ENCODE measurements around the gene ACR. TPM values are rescaled to one million over a fixed set of nuclear protein-coding genes. Genes with fewer than 3 reads are reported as not detected.

Gene ACR
- polyA plus RNA-seq, 5 donors = 0.26 to 0.54 (median 0.37) TPM

GRCh38 chr22:50717709-50718351 is 20.2 kb upstream of the ACR start:
- no peak for DNase-seq

GRCh38 chr22:50718352-50718709 is 19.7 kb upstream of the ACR start:
- no peak for DNase-seq

- no peak for DNase-seq
Measured at GRCh38 chr22:50719814-50720300, 18.1 kb upstream of the ACR start.

DNA sequence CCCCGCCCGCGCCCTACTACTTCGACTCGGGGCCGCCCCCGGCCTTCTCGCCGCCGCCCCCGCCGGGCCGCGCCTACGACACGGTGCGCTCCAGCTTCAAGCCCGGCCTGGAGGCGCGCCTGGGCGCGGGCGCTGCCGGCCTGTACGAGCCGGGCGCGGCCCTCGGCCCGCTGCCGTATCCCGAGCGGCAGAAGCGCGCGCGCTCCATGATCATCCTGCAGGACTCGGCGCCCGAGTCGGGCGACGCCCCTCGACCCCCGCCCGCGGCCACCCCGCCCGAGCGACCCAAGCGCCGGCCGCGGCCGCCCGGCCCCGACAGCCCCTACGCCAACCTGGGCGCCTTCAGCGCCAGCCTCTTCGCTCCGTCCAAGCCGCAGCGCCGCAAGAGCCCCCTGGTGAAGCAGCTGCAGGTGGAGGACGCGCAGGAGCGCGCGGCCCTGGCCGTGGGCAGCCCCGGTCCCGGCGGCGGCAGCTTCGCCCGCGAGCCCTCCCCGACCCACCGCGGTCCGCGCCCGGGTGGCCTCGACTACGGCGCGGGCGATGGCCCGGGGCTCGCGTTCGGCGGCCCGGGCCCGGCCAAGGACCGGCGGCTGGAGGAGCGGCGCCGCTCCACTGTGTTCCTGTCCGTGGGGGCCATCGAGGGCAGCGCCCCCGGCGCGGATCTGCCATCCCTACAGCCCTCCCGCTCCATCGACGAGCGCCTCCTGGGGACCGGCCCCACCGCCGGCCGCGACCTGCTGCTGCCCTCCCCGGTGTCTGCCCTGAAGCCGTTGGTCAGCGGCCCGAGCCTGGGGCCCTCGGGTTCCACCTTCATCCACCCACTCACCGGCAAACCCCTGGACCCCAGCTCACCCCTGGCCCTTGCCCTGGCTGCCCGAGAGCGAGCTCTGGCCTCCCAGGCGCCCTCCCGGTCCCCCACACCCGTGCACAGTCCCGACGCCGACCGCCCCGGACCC is 17.4 kb upstream of the ACR start:
- no peak for DNase-seq

DNA sequence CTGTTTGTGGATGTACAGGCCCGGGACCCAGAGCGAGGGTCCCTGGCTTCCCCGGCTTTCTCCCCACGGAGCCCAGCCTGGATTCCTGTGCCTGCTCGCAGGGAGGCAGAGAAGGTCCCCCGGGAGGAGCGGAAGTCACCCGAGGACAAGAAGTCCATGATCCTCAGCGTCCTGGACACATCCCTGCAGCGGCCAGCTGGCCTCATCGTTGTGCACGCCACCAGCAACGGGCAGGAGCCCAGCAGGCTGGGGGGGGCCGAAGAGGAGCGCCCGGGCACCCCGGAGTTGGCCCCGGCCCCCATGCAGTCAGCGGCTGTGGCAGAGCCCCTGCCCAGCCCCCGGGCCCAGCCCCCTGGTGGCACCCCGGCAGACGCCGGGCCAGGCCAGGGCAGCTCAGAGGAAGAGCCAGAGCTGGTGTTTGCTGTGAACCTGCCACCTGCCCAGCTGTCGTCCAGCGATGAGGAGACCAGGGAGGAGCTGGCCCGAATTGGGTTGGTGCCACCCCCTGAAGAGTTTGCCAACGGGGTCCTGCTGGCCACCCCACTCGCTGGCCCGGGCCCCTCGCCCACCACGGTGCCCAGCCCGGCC is 16.7 kb upstream of the ACR start:
- no peak for DNase-seq

GRCh38 chr22:50722048-50722701 is 15.8 kb upstream of the ACR start:
- no peak for DNase-seq

- DNase-seq = no peak
Measured at GRCh38 chr22:50722716-50723428, 15.1 kb upstream of the ACR start.

DNA sequence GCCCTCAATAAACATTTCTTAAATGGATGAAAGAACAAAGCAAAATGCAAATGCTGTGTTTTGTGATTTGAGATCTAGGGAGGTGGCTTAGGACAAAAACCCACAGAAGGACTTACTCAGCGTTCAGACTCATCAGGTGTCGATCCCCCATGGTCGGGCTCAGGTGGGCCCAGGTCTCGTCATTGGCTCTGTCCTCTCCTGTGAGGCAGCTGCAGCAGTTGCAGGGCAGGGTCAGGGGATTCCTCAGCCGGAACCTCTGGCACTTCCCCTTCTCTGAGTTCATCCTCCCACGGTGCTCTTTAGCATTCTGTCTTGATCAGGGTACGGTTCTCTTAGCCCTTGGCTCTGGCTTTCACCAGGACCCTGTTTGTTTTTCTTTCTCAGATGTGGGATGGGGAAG is 14.0 kb upstream of the ACR start:
- DNase-seq = no peak

- DNase-seq = no peak
Measured at GRCh38 chr22:50724616-50725015, 13.4 kb upstream of the ACR start.

DNA sequence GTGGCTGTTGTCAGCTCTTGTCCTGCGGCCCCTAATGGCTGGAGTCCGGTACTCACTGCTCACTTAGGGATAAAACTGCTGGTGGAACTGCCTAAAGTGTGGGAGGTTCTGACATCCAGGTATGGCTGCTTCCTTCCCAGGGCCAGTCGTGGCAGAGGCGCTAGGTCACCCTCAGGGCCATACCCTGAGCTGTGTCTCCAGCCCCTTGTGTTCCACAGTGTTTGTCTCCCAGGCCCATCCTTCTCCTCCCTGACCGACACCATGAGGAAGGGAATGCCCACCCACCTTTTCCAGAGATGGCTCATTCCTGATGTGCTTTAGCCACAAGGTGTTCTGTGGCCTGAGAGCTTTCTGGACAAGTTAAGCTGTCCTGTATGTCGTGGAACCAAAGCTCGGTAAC is 12.4 kb upstream of the ACR start:
- DNase-seq = no peak

DNA sequence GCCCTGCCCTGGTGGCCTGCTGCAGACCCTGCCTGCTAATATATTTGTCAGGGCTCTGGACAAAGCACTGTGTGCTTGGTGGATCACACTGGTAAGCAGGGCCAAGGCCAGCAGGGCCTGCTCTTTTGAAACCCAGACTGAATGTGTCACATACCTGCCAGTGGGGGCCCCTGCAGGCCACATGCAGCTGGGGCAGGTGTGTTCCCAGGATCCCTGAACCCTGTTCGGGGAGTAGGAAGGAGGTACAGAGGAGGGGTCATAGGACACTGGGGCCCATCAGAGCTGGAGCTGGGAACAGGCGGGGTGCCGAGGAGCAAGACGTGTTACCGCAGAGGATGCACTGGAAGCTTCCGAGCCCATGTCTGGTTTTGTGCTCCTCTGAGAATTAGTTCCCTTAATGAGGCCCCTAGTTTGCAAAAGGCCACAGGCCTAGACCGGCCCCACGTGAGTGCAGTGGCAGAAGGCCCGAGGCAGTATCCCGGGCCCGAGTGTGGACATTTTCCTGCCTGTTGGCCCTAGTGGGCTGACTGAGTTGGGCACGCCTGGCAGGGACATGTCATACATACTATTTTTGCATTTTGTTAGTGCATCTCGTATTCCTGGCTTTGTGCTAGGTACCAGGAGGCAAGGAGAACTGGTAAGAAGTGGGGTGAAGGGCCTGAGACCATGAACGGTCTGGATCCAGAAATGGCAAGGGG is 11.2 kb upstream of the ACR start:
- DNase-seq = no peak

DNA sequence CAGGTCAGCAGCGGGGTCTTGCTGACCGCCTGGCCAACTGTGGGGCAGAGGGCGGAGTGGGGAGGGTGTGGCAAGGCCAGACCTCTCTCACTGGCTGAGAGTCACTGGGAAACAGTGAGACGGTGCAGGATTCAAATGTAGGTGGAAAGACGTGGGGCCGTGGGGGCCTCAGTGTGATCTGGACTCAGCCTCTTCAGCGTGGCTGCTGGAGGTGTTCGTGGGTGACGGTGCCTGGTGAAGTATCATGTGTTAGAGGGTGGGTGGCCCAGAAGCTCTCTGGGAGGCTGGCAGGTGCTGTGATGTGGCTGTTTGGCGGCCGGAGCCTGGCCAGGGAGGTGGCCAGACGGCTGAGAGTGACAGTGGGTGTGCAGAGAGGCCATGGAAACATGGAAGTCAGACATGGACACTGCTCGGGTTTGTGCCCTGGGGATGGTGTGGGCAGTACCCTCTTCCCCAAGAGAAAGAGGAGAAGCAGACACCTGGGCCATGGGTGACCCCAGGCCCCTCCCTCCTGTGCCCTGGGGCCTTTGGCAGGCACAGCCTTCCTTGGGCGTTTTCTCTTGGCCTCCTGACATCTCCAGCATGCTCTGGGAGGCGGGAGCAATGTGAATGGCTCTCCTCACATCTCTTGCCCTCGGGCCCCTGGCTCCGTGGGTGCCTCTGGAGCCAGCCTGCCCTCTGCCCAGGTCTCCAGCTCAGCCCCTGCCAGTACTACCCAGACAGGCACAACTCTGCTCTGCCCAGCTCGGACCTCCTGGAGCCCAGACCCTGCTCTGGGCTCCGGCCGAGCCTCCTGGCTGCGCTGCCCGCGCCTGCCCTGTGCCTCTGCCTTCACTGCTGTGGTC is 10.1 kb upstream of the ACR start:
- DNase-seq = no peak

GRCh38 chr22:50728523-50728931 is 9.5 kb upstream of the ACR start:
- no peak for DNase-seq

DNA sequence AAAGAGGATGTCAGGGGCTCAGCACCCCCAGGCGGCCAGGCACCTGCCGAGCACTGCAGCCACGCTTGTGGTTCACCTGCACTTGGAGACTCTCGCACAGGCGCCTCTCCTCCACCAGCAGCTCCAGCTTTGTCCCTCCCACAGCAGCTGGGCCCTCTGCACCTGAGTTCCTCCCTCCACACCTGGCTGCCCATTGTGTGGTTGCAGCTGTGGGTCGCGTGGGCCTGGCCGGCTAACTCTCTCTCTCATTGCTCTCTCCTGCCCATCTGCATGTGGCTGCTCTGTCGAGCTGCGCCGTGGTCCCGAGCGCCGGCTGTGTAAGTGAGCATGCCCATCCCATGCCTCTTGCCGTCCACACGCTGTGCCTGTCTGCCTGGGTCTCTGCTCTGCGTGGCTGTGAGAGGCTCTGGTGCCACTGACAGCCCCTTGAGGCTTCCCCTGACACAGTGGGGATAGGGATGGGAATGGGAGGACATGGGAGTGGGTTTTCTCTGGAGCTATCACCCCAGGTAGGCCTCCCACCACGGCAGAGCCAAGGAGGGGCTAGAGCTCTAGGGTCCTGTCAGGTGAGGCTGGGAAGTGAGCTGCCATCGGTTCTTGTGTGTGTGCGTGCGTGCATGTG is 8.5 kb upstream of the ACR start:
- DNase-seq = no peak

DNA sequence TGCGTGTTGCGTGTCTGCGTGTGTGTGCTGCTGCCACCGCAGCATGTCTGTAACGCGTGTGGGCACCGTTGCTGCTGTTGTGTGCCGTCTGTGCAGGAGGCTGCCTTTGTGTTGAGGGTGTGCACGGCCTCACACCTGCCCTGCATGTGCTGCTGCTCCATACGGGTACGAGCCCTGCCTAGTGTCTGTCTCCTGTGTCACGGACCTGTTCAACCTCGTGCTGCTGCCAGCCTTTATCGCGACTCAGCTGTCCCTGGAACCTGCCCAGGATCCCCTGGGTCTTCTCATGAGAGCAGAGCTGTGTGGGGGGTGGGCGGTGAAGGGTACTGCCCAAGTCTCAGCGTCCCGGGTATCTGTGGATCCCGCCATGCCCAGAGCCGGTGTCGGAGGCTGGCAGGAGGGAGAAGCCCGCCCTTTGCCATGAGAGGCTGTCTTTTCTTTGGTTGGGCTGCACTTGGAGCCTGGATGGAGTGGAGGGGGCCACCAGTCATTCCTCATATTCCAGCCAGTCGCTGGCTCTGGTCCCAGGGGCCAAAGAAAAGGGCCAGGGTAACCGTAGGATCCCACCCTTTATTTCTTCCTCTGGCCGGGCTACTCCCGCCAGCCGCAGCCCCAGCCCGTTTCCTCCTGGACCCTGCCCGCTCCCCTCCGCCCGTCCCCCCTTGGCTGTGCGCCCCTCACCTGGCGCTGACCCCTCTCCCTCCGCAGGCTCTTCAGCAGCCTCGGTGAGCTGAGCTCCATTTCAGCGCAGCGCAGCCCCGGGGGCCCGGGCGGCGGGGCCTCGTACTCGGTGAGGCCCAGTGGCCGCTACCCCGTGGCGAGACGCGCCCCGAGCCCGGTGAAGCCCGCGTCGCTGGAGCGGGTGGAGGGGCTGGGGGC is 7.8 kb upstream of the ACR start:
- DNase-seq = no peak

DNA sequence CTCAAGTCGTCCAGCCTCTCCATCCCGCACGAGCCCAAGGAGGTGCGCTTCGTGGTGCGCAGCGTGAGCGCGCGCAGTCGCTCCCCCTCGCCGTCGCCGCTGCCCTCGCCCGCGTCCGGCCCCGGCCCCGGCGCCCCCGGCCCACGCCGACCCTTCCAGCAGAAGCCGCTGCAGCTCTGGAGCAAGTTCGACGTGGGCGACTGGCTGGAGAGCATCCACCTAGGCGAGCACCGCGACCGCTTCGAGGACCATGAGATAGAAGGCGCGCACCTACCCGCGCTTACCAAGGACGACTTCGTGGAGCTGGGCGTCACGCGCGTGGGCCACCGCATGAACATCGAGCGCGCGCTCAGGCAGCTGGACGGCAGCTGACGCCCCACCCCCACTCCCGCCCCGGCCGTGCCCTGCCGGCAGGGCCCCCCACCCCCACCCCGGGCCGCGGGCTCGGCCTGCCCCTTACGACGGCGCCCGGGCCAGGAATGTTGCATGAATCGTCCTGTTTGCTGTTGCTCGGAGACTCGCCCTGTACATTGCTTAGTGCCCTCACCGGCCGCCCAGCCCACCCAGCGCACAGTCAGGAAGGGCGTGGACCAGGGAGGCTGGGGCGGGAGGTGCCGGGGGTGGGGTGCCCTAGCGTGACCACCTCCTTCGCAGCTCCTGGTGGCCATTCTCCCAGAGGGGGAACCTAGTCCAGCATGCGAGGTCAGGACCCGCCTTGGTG is 6.9 kb upstream of the ACR start:
- no peak for DNase-seq

DNA sequence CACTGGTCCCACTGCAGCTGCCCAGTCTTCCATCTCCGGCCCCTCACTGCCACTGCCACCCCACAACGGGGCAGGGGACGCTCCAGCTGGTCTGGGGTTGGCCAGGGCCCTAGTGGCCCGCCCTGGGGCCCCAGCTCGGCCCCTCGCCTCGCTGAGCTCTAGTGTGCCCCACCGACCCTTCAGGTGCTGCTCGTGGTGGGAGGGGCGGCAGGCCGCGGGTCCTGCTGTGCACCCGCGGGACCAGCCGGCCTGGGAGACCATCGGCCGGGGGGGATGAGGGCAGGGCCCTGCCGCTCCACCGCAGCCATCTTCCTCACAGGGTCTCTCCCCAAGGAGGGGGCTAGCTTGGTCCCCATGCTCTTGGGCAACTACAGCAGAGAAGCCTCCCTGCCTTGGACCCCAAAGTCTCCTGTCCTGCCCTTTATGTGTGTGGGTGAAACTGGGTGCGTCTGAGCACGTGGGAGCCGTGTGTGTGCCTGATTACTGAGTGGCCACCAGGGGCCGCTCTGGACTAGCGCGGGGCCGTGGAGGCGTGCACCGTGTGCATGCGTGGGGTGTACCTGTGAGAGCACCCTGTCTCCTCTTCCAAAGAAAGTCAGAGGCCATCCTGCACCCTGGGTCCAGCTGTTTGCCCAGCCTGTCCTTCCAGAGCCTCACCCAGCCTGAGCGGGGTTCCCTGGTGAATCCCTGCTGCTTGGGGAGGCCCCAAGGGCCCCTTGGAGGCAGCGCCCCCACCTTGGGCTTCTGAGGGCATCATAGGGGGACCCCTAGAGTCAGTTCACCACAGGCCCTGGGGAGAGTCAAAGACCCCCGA is 6.0 kb upstream of the ACR start:
- DNase-seq = no peak
